Measurements from ENCODE around the gene POLDIP2.
A peak's percentile ranks its signal among the peaks of the same experiment; 100 is the strongest.

Gene POLDIP2

GRCh38 chr17:28335959-28336871, 21.1 kb downstream of the POLDIP2 start:
- DNase-seq (ENCODE audit: low read depth) = no peak

- peak; percentile 96 for DNase-seq (ENCODE audit: low read depth)
These were observed 21.9 kb downstream of the POLDIP2 start, which contains the start of the genes IFT20 and TNFAIP1 for GRCh38 chr17:28335201-28335958. Gene IFT20 (minus strand): TSS chr17:28335472. CDS start chr17:28331985, 3,487 bp downstream. Gene TNFAIP1 (plus strand): TSS chr17:28335761. CDS start chr17:28339522, 3,761 bp downstream.

GRCh38 chr17:28334666-28335200, 22.6 kb downstream of the POLDIP2 start:
- DNase-seq (ENCODE audit: low read depth) = no peak

- no peak for DNase-seq (ENCODE audit: low read depth)
These were observed 23.2 kb downstream of the POLDIP2 start for GRCh38 chr17:28334171-28334570.

- DNase-seq (ENCODE audit: low read depth) = no peak
These were observed 24.1 kb downstream of the POLDIP2 start for GRCh38 chr17:28333083-28333746.

- DNase-seq (ENCODE audit: low read depth) = no peak
These were observed 25.4 kb downstream of the POLDIP2 start for GRCh38 chr17:28331891-28332420.

GRCh38 chr17:28330671-28331070, 26.7 kb downstream of the POLDIP2 start:
- no peak for DNase-seq (ENCODE audit: low read depth)

GRCh38 chr17:28328325-28328724, 29.0 kb downstream of the POLDIP2 start:
- no peak for DNase-seq (ENCODE audit: low read depth)

GRCh38 chr17:28327709-28328108, 29.6 kb downstream of the POLDIP2 start:
- no peak for DNase-seq (ENCODE audit: low read depth)

- DNase-seq (ENCODE audit: low read depth) = no peak
These were observed 30.2 kb downstream of the POLDIP2 start for GRCh38 chr17:28327031-28327607.

- DNase-seq (ENCODE audit: low read depth) = no peak
These were observed 31.2 kb downstream of the POLDIP2 start for GRCh38 chr17:28326114-28326513.

- no peak for DNase-seq (ENCODE audit: low read depth)
These were observed 32.1 kb downstream of the POLDIP2 start for GRCh38 chr17:28325211-28325610.

- no peak for DNase-seq (ENCODE audit: low read depth)
These were observed 32.5 kb downstream of the POLDIP2 start for GRCh38 chr17:28324781-28325180.

GRCh38 chr17:28324267-28324745, 33.0 kb downstream of the POLDIP2 start:
- no peak for DNase-seq (ENCODE audit: low read depth)

GRCh38 chr17:28320215-28321061, 36.9 kb downstream of the POLDIP2 start:
- DNase-seq (ENCODE audit: low read depth) = no peak

- DNase-seq (ENCODE audit: low read depth) = no peak
These were observed 37.8 kb downstream of the POLDIP2 start for GRCh38 chr17:28319598-28319935.

GRCh38 chr17:28318759-28319597, 38.3 kb downstream of the POLDIP2 start, which contains the start of gene TMEM97:
Gene TMEM97 (plus strand): TSS chr17:28319200. CDS start chr17:28319240, 40 bp downstream.
- DNase-seq (ENCODE audit: low read depth) = peak; percentile 89

GRCh38 chr17:28317966-28318758, 39.2 kb downstream of the POLDIP2 start:
- DNase-seq (ENCODE audit: low read depth) = no peak
